NK-92 treated with Interleukin-12 subunit alpha and Interleukin-12 subunit beta, amount 100 ng/mL, for 24 hours (cell line): Measurements from ENCODE around the gene FRMPD2.
"Not testable (repeated sequence)": the region's sequence is repeated elsewhere in the genome, so short reads cannot be mapped to it uniquely, and the experiment has no call there.

Source experiments
- DNase-seq: peaks from one replicate; lab custom pipeline; 2025; lab: John Stamatoyannopoulos, UW

Gene FRMPD2

DNA sequence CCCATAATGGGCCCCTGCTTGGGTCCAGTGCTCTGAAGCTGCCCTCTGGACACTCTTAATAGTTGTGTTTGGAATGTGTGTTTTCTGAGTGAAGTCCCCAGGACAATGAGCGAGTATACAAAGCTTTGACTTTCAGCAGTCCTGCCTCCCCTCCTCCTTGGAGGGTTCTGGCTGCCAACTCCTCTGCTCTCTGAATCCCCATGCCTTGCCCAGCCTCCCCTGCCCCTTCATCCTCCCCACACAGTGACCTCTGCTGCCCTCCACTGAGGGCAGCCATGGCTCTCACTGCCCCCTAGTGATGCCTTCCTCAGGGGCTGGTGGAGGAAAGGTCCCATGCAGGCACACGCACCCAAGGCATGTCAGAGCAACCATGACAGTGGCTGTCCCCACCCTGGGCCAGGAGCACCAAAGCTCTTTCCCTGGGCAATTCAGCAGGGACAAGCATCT, 40.9 kb downstream of the FRMPD2 start:
- DNase-seq: no peak

DNA sequence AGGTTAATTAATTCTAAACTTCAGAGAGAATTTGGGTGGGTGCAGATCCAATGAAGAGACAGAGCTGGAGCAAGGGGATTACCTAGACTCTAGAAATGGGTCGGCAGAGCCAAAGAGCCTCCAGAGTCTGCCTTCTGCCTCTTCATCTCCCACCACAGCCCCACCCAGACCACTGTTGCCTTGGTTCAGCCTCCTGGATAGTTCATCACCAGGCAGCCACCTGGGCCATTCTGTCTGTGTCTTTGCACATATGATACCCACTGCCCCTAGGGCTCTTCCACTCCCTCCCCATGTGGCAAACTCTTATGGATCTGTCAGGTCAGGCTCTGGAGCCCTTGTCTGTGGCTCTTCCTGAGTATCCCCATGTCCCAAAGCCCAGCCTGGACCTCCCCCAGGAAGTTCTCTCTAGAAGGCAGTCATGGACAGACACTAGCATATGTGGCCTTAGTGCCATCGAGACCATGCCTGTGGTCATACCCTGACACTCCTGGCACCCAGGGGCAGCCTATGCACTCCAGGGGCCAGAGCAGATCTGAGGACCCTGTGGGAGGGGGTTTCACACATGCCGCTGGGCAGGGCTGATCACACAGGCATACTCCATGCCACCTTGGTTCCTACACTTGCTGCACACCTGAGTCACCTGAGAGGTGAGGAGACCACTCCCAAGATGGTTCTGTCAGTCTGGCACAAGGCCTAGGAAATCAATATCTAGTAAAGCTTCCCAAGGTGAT, 41.6 kb downstream of the FRMPD2 start:
- no peak for DNase-seq

DNA sequence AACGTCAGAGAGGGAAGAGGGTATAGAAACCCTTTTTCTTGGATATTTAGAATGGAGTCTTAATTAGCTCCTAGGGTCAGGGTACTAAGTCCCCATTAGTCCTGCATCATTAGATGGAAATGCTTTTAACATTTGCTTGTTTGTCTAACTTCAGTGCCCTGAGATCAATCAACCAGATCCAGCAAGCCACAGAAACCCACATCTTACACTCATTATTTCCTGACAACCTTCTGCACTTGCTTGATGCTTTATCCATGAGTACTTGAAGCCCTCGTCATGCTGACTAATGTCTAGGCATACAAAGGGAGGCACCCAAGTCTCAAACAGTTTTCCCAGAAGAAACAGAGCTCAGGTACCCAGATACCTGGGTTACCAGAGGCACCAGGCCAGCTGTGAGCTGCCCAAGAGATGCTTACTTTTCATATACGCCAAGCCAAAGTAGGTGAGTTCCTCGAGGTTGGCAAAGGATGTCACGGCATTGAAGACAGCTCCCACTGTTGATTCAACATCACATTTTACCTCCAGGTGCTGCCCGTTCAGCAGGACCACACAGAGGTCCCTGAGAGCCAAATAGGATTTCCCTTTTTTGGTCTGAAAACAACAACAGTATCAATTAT, 42.7 kb downstream of the FRMPD2 start:
- DNase-seq: no peak

GRCh38 chr10:48231178-48231577, 43.3 kb downstream of the FRMPD2 start:
- no peak for DNase-seq

GRCh38 chr10:48227213-48227612, 47.3 kb downstream of the FRMPD2 start:
- DNase-seq: no peak

GRCh38 chr10:48224979-48225560, 49.4 kb downstream of the FRMPD2 start:
- DNase-seq: no peak

- DNase-seq: no peak
Measured at GRCh38 chr10:48224296-48224695, 50.2 kb downstream of the FRMPD2 start.

GRCh38 chr10:48221814-48222213, 52.7 kb downstream of the FRMPD2 start:
- no peak for DNase-seq

DNA sequence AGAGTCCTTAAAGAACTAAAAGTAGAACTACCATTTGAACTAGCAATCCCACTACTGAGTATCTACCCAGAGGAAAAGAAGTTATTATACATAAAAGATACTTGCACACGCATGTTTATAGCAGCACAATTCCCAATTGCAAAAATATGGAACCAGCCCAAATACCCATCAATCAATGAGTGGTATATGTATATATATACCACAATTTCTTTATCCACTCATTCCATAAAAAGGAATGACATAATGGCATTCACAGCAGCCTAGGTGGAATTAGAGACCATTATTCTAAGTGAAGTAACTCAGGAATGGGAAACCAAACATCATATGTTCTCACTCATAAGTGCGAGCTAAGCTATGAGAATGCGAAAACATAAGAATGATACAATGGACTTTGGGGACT, 53.5 kb downstream of the FRMPD2 start:
- not testable (repeated sequence) for DNase-seq

- no peak for DNase-seq
Measured at GRCh38 chr10:48219194-48219593, 55.3 kb downstream of the FRMPD2 start.

- DNase-seq: no peak
Measured at GRCh38 chr10:48216744-48217143, 57.8 kb downstream of the FRMPD2 start.

- DNase-seq: no peak
Measured at GRCh38 chr10:48216204-48216505, 58.3 kb downstream of the FRMPD2 start.

DNA sequence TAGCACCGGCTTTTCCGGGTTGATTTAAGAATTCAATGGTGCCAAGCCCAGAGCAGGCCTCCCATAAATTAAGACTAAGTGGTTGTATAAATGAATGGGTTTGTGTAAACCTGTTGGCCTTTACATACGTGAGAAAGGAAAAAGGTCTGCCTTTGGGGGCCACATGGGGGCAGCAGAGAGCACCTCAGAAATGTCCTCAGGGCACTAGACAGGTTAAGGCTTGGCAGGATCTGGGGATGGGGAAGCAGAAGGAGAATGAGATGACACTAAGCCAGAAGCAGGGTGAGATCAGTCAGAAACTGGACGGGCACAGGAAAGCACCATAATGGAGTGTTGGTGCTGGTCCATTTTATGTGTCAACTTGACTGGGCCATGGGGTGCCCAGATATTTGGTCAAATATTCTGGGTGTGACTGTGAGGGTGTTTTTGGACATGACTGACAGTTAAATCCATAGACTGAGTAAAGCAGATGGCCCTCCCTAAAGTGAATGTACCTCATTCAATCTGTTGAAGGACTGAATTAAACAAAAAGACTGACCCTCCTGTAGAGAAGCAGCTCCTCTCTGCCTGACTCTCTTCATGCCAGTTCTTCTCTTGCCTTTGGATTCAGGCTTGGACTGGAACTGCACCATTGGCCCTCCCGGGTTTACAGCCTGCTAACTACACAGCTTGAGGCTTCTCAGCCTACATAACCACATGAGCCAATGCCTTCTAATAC, 58.9 kb downstream of the FRMPD2 start:
- DNase-seq: no peak

GRCh38 chr10:48214716-48215485, 59.6 kb downstream of the FRMPD2 start:
- DNase-seq: no peak

- DNase-seq: no peak
Measured at GRCh38 chr10:48213047-48213446, 61.4 kb downstream of the FRMPD2 start.

DNA sequence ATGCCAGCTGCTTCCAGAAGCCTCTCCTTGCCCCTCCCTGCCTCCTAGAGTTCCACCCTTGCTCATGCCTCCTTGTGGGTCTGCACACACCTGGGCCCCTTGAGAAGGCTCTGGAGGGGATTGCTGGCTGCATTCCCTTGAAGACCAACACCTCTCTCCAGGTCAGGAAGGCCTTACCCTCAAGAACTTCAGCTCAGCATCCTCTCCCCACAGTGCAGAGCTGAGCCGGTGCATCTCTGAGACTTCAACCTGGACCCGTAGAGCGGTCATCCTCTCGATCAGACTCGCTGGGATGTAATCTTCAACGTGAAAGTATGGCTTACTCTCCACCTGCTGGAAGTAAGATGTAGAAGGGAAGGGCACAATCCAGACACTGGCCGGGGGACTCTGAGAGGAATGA, 62.7 kb downstream of the FRMPD2 start:
- no peak for DNase-seq

DNA sequence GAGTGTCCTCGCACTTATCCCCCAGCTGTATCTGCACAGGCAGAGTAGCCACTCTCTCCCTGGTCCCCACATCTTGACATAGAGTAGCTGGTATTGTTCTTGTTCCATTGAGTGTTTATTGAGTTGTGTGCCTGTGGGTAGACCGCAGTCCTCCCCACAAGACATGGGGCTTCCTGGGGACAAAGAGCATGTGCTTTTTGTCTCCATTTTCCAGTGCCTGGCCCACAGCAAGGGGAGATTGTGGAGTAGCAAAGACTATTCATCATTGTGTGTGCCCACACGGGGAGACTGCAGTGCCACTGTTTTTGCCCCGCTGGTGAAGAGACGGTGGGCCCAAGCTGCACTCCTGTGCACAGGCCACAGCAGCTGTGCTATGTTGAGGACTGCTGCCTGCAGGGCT, 63.5 kb downstream of the FRMPD2 start:
- no peak for DNase-seq

GRCh38 chr10:48210391-48210790, 64.1 kb downstream of the FRMPD2 start:
- no peak for DNase-seq

DNA sequence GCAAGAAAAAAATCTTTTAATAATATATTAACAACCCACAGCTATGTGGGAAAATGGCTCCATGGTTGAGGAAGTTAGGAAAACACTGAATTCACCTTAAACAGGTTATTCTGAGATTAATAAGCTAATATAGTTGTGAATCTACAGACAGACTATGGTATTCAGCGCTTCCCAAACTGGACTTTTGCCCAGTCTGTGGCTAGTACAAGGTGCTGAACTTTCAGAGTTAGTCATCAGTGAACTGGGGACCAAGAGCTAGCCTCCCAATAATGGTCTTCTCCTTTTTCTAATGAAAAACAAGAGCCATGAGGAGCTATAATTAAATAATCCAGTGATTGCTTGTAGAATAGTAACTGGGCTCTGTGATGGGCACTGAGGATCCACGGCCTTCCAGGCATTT, 65.3 kb downstream of the FRMPD2 start:
- DNase-seq: no peak

DNA sequence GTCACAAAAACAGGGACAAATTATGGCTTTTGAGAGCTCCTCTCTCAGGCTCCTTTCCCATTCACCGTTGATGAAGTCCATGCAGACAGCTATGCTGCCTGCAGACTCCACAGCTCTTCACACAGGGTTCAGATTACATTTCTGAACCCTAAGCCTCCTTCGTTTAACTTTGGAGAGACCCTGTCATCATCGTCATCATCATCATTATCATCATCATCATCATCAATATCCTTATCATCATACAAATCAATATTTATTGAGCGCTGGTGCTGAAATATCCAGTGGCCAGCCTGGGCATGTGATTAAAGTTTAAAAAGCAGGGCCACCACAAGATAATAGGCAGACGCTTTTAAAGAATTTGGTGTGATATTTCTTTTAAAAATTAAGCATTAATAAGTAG, 66.6 kb downstream of the FRMPD2 start:
- no peak for DNase-seq

DNA sequence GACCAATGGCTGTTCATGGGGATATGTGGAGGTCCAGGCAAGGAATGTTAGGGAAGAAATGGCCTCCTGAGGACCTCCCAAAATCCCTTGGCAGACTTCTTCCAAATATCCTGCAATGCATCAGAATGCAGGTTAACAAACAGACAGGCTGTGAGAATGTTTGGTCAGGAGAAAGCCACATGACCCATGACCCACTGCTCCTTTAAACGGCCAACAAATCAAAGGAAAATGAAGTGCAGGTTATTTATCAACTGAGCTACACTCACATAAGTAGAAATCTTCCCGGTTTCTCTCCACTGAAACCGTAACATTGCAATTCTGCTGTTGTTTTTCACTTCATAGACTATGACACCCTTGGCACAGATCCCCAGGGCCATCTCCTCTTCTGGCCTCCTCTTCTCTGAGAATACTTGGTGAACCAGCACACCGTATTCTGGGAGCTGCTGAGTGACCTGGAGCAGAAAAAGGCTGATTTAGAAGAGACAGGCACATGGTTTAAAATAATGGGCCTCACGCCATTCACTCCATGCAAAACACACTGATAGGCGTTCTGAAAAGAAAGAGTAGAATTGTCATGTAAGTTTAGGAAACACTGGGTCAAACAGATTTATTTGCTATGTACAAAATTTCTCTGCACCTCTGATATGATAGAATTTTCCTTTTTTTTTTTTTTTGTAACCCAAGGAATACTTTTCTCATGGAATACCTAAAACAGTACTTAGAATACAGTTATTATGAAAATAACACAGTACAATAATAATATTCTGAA, 67.8 kb downstream of the FRMPD2 start:
- DNase-seq: no peak
